Body of pancreas (tissue), 4 donors: ENCODE measurements around the gene ENPP1.

ENCODE experiments used
- CTCF ChIP-seq, 7 experiments: fragments of 450-650 bp in 4 of 7; fragments of 200-600 bp in 3 of 7; sonication (generic) in 3 of 7; IDR thresholded peaks; one replicate each; pipeline ENCODE4 v1.5.1; 2016 to 2019; ENCODE audit warnings: antibody characterized with exemption in 7 of 7
- POLR2A ChIP-seq, 3 donors: fragments of 450-650 bp; IDR thresholded peaks; one replicate each; pipeline ENCODE4 v1.6.1; 2016; ENCODE audit warnings: antibody characterized with exemption in 3 of 3, mild to moderate bottlenecking in 2 of 3

GRCh38 chr6:131791476-131791875 is 16.3 kb upstream of the ENPP1 start:
- TF ChIP-seq CTCF (IDR thresholded peaks at IDR 0.05) (no peak), POLR2A (IDR thresholded peaks at IDR 0.05) (no peak)
